DMS79 treated with DMSO at 0.1 percent for 48 hours (cell line): ENCODE results near the gene DELE1.

ENCODE experiments used
- DNase-seq: peaks from one replicate; lab custom pipeline; 2025; lab: John Stamatoyannopoulos, UW

The DELE1 gene

GRCh38 chr5:141923448-141924313 lies at the start of gene DELE1:
Gene DELE1, plus strand, starts transcription at chr5:141923871. Its CDS starts 71 bp downstream, at chr5:141923942.
- DNase-seq: peak; percentile 74

- no peak for DNase-seq
These were observed 49.8 kb upstream of the DELE1 start for GRCh38 chr5:141873933-141874261.

GRCh38 chr5:141874262-141874964 lies 49.3 kb upstream of the DELE1 start:
- DNase-seq: no peak

- DNase-seq: no peak
These were observed 48.5 kb upstream of the DELE1 start for GRCh38 chr5:141875022-141875740.

- peak; percentile 19 for DNase-seq
These were observed 47.7 kb upstream of the DELE1 start for GRCh38 chr5:141875795-141876627.

GRCh38 chr5:141876628-141877355 lies 46.9 kb upstream of the DELE1 start:
- DNase-seq: peak; percentile 30

- peak; percentile 30 for DNase-seq
These were observed 46.1 kb upstream of the DELE1 start for GRCh38 chr5:141877356-141878185.

- no peak for DNase-seq
These were observed 45.4 kb upstream of the DELE1 start, which contains the start of gene PCDH1 for GRCh38 chr5:141878186-141878710. Gene PCDH1, minus strand, starts transcription at chr5:141878410. Its CDS starts 148 bp downstream, at chr5:141878262.

- peak; percentile 80 for DNase-seq
These were observed 44.8 kb upstream of the DELE1 start for GRCh38 chr5:141878711-141879425.

- no peak for DNase-seq
These were observed 44.3 kb upstream of the DELE1 start for GRCh38 chr5:141879426-141879759.

- peak; percentile 25 for DNase-seq
These were observed 43.5 kb upstream of the DELE1 start for GRCh38 chr5:141879941-141880738.

GRCh38 chr5:141880961-141881801 lies 42.5 kb upstream of the DELE1 start:
- peak; percentile 12 for DNase-seq

GRCh38 chr5:141881886-141882285 lies 41.8 kb upstream of the DELE1 start:
- DNase-seq: no peak

- peak; percentile 46 for DNase-seq
These were observed 41.0 kb upstream of the DELE1 start for GRCh38 chr5:141882594-141883183.

GRCh38 chr5:141883184-141883891 lies 40.3 kb upstream of the DELE1 start:
- no peak for DNase-seq

- DNase-seq: no peak
These were observed 39.8 kb upstream of the DELE1 start for GRCh38 chr5:141883892-141884318.
